ENCODE measurements around the gene ARHGEF1.

The ARHGEF1 gene

GRCh38 chr19:41883821-41884733, 1.1 kb downstream of the ARHGEF1 start:
- TF ChIP-seq TAF1 (IDR thresholded peaks at IDR 0.05; ENCODE audit: borderline replicate concordance, insufficient read depth, low read length), result peak; percentile 52; the same call in 1 of the 2 replicates
- peak; percentile 79 for TF ChIP-seq FOXP2 (optimal IDR thresholded peaks at IDR 0.05; ENCODE audit: borderline replicate concordance, extremely low read depth, extremely low read length, insufficient read depth)
- TF ChIP-seq POLR2AphosphoS5 (IDR thresholded peaks at IDR 0.05; ENCODE audit: low read depth, low read length), result peak; percentile 81
- TF ChIP-seq REST (IDR thresholded peaks at IDR 0.05; ENCODE audit: insufficient read depth in 1 of 2, low read depth in 2 of 2, low read length in 2 of 2), result peak in 1 of 2 experiments; percentile 55; a peak in 1 of 4 replicates
- TF ChIP-seq SIN3A (IDR thresholded peaks at IDR 0.05; ENCODE audit: borderline replicate concordance, insufficient read depth, low read length), result peak; percentile 72; the same call in 1 of the 2 replicates

GRCh38 chr19:41886761-41887710, 4.1 kb downstream of the ARHGEF1 start:
- TF ChIP-seq REST (IDR thresholded peaks at IDR 0.05; ENCODE audit: insufficient read depth in 1 of 2, low read depth in 2 of 2, low read length in 2 of 2), result no peak
- no peak for TF ChIP-seq SIN3A (IDR thresholded peaks at IDR 0.05; ENCODE audit: borderline replicate concordance, insufficient read depth, low read length)
- no peak for TF ChIP-seq FOXP2 (optimal IDR thresholded peaks at IDR 0.05; ENCODE audit: borderline replicate concordance, extremely low read depth, extremely low read length, insufficient read depth)
- 0 out of 2 replicates have a peak, but pooled peaks have one; percentile 22 for TF ChIP-seq POLR2AphosphoS5 (IDR thresholded peaks at IDR 0.05; ENCODE audit: low read depth, low read length)

GRCh38 chr19:41887711-41888382, 4.9 kb downstream of the ARHGEF1 start:
- TF ChIP-seq TAF1 (IDR thresholded peaks at IDR 0.05; ENCODE audit: borderline replicate concordance, insufficient read depth, low read length) (no peak), POLR2AphosphoS5 (IDR thresholded peaks at IDR 0.05; ENCODE audit: low read depth, low read length) (no peak), REST (IDR thresholded peaks at IDR 0.05; ENCODE audit: insufficient read depth in 1 of 2, low read depth in 2 of 2, low read length in 2 of 2) (no peak), SIN3A (IDR thresholded peaks at IDR 0.05; ENCODE audit: borderline replicate concordance, insufficient read depth, low read length) (no peak), FOXP2 (optimal IDR thresholded peaks at IDR 0.05; ENCODE audit: borderline replicate concordance, extremely low read depth, extremely low read length, insufficient read depth) (no peak)

- no peak for TF ChIP-seq REST (IDR thresholded peaks at IDR 0.05; ENCODE audit: insufficient read depth in 1 of 2, low read depth in 2 of 2, low read length in 2 of 2)
Observed at GRCh38 chr19:41888926-41889325, 5.9 kb downstream of the ARHGEF1 start.

Measured in PFSK-1 (cell line).